ENCODE data around the gene SPP2.

SPP2 gene

DNA sequence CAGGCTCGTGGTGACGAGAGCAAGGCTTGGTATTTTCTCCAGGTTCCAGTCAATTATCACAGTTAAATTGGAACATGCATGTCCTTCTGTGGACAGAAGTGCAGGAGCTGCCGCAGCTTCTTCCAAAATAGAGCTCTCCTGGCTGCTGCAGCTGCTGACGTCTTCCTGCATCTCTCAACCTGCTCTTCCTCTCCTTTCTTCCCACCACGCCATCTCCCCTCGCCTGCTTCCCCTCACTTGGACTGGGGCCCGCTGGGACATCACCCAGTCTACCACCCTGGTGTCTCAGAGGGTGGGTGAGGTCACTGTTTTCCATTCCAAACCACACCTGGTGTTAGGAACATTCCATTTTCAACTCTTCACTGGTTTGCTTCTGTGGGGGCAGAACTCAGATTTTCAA lies 41.4 kb downstream of the SPP2 start:
- no peak for DNase-seq (ENCODE audit: low read depth in 2 of 2)

DNA sequence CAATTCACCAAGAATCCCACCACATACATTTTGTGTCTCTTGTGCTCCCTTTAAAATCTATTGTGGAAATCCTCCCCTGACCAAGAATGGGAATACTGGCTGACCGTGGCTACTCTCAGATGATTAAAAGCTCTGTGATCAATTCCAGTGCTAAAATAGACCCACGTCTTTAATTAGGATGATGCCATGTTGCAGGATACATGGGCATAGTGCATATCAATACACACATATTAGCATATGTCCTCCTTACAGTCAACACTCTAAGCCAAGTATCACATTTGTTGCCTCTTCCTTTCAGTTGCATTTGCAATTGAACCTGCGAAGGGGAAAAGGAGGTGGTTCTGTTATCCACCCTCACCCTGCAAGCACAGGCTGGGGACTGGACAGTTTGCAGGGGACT lies 41.8 kb downstream of the SPP2 start:
- DNase-seq (ENCODE audit: low read depth in 2 of 2): no peak

DNA sequence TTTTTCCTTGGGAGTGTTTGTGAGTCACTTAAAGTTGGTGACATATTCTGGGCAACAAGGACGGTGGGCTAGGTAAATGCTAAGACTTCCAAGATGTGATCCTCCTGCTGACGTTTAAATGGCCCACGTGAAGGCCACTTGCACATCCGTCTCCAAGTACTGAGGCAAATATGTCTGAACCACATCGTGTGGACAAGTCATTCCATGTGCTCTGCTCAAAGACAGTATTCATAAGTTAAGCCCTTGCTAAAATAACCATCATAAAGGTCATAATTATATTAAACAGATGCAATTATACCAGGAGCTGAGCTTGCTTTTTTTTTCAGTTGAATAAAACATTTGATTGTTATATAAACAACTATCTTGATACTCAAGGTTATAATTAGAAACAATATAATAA lies 44.8 kb downstream of the SPP2 start:
- DNase-seq (ENCODE audit: low read depth in 2 of 2): no peak

DNA sequence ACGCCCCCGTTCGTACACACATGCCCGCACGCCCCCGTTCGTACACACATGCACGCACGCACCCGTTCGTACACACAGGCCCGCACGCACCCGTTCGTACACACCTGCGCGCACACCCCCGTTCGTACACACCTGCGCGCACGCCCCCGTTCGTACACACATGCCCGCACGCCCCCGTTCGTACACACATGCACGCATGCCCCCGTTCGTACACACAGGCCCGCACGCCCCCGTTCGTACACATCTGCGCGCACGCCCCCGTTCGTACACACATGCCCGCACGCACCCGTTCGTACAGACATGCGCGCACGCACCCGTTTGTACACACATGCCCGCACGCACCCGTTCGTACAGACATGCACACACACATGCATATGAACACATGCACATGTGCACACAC lies 45.7 kb downstream of the SPP2 start:
- no peak for DNase-seq (ENCODE audit: low read depth in 2 of 2)

DNA sequence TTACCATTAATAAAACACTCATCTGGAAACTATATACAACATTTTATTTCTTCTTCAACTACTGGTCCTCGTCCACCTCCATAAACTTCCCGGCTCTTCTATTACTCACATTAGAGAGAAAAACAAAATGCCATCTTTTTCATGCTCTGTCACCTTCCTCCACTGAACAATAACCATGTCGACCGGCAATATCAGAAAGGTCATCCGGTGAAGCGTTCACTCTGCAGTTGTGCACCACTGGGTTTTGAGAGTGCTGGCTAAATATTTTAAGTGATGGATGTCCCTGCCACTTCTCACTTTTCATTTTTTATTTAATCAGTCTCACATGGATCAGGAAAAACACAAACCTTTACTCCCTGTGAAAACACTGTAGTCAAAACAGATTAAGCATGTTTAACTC lies 48.2 kb downstream of the SPP2 start:
- no peak for DNase-seq (ENCODE audit: low read depth in 2 of 2)

DNA sequence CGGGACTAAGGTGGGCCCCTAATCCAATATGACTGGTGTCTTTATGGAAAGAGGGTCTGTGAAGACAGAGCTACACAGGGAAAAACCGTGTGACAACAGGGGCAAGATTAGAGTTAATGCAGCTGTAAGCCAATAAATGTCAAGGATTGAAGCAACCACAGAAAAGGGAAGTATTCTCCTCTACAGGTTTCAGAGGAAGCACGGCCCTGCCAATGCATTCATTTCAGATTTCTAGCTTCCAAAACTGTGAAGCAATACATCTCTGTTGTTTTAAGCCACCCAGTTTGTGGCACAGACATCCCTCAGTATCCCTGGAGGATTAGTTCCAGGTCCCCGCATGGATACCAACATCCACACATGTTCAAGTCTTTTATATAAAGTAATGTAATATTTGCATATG lies 48.8 kb downstream of the SPP2 start:
- DNase-seq (ENCODE audit: low read depth in 2 of 2): no peak

DNA sequence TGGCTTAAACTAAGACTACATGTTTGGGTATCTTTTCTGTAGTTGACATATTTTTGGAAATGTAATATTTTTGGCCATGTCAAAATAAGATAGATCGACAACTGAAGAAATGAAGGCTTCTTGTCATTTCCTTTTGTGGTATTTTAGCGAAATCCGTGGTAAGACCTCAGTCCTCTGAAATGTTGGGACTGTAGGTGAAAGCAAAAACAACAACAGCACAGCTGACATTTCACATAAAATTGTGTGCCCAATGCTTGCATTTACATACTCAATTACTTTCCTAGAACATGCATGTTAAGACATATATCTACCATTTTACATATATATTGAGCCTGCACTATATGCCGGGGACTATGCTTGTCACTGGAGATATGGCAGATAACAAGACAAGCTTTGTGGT lies 50.2 kb downstream of the SPP2 start:
- no peak for DNase-seq (ENCODE audit: low read depth in 2 of 2)

DNA sequence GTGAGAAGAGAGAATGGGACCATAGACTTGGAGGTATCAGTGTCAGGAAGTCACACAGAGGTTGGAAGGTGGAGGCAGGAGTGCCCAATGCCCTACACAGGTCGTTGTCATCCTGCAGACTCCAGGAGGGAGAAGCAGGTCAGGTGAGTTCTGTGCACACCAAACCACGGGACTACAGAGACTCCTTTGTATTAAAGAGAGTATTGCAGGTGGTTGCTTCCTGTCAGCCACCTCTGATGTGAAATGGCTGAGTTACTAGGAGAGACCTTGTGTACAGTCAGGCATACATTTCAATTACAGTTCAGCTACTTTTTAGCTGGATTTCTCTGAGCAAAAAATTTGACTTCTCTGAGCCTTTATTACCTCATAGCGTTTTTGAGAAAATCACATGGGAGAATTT lies 51.6 kb downstream of the SPP2 start:
- no peak for DNase-seq (ENCODE audit: low read depth in 2 of 2)

DNA sequence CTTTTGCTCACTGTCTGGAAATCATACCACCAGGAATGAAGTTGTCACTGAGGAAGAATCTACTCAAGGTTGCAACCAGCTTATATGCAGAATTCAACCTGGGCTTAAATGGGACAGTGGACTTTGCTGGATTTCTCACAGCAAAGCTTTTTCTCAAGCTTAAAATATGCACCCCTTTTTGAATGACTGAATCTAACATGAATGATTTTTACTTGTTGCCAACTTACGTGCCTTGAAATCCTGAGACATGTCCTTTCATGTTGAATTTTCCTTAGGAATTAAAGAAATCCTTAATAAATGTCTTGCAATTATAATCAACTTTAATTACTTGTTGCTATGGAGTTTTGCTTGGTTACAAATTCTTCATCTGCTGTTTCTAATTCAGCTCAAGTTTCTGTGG lies 57.4 kb downstream of the SPP2 start:
- DNase-seq (ENCODE audit: low read depth in 2 of 2): no peak

DNA sequence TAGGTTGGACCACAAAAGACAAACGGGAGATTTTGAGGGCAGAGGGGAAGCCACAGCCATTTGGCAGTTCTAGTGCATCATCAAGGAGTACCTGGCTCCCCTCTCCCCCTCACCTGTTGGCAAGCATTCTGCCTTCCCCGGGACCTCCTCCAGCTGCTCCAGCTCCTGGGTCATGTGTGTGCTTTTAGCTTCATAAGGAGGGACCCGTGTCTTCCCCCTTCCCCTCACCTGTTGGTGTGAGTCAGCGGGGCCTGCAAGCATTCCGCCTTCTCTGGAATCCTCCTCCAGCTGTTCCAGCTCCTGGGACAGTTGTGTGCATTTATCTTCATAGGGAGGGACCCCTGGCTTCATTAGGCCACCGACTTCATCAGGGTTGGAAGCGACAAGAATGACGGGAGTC lies 58.8 kb downstream of the SPP2 start:
- DNase-seq (ENCODE audit: low read depth in 2 of 2): no peak

DNA sequence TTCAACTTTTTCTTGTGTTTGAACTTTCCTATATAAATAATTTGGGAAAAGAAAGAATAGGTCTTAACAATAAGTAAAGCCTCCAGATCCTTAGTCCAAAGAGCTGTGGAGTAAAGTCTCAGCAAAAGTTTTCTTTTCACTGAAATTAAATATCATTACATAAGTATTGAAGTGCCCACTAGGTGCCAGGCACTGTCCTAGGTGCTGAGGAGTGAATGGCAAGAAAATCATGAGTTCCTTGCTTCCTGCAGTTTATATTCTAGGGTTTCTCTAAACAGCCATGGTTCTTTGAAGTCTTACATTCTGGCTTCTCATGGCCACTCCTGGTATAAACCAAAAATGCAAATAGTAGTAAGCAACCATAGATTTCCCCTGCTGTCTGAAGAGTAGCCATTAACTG lies 59.7 kb downstream of the SPP2 start:
- DNase-seq (ENCODE audit: low read depth in 2 of 2): no peak

DNA sequence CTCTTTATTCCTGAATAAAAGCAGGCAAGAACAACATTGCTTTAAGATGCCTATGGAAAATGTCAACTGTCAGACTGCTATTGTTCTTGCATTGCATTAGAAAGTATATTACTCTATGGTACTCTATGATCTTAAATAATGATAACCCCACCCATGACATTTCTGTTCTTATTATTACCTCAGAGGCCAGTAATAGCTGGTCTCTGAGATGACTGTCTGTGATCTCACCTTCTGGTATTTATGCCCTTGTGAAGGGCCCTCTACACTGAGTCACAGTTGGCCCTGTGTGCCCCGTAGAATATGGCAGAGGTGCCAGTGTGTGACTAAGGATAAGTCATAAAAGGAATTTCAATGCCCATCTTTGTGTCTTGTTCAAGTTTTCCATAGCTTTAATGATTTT lies 61.0 kb downstream of the SPP2 start:
- DNase-seq (ENCODE audit: low read depth in 2 of 2): no peak

DNA sequence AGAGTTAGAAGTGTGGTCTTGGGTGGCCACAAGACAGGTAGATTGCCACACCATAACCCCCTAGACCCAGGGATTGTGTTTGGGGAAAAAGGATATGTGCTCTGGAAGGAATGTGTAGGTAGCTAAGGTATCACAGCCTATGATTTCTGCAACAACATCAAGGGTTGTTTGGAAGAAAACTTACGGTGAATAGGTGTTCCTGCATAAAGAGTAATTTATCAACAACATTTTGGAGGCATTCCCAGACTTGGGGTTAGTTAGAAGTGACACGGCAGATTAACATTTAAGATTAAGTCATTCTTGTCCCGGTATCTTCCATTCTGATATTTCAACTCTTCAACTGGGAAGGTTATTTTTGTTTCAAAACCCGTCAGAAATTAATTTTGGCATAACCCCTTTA lies 65.5 kb downstream of the SPP2 start:
- DNase-seq (ENCODE audit: low read depth in 2 of 2): no peak

DNA sequence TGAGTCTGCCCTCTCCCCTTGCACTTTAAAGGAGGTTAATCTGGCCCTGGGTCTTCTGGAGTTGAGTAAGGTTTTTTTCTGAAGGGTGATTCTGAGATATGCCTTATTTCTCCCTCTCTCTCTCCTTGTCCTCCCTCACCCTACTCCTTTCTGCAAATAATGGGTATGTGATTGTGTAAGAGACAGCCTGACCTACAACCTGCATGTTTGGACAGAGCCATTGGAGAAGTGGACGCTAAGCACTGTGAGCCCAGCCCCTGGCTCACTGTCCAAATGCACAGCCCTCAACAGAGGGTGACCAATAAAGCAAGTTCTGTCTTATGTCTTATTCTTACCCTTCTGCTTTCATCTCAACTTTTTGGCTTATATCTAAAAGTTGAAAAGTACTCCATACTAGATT lies 71.5 kb downstream of the SPP2 start:
- no peak for DNase-seq (ENCODE audit: low read depth in 2 of 2)

DNA sequence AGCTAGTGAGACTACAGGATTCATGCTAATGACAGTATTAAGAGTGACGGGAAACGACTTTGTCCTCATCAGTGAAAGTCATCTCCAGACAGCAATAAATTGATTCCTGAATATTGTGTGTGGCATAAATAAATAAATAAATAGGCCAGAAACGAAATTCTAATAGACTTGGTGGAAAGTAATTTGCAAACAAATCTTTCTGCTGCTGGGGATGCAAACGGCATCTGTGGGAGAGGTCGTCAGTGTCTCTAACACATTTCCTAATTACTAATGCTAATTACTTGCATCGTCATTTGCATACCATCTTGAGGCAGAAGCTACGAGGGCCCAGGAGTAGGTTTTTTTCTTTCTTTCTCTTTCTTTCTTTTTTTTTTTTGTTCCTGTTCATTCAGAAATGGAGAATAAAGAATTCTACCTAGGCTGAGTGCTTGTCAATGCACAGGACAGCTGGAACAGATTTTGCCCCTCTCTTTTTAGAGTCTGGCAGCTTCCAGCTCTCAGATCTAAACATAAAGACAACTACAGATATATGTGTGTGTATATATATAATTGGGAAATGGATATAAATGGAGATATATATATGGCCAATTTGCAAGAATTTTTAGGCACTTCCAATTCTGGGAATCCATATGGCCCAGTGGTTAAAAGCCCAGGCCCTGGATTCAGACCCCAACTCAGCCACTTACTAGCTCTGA lies 75.1 kb downstream of the SPP2 start:
- DNase-seq (ENCODE audit: low read depth in 2 of 2): no peak

DNA sequence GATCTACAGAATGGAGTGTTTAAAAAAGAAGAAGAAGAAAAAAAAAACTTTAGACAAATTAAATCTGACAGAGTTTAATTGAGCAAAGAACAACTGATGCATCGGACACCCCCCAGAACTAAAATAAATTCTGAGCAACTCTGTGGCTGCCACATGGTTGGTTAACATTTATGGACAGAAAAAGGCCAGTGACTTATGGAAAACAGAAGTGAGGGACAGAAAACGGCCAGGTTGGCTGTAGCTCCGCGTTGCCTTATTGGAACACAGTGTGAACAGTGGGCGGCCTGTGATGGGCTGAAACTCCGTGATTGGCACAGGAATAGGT lies 75.6 kb downstream of the SPP2 start:
- no peak for DNase-seq (ENCODE audit: low read depth in 2 of 2)
